Hepatocyte (in vitro differentiated cells): ENCODE measurements around the gene CTBP2. TPM values are rescaled to one million over a fixed set of nuclear protein-coding genes. Genes with fewer than 3 reads are reported as not detected.

Source experiments
- DNase-seq: peaks from one replicate; pipeline ENCODE4 v3.0.0-alpha.2; 2016; ENCODE audit warnings: low spot score
- H2AFZ ChIP-seq: fragments of 200-600 bp; sonication (generic); 2 replicates; pipeline ENCODE4 v1.6.0; 2016; ENCODE audit warnings: antibody characterized with exemption, mild to moderate bottlenecking
- H3K27ac ChIP-seq: fragments of 200-600 bp; sonication (generic); 2 replicates; pipeline ENCODE4 v1.5.1; 2016; ENCODE audit warnings: mild to moderate bottlenecking
- H3K27me3 ChIP-seq: fragments of 200-600 bp; sonication (generic); 2 replicates; pipeline ENCODE4 v1.6.1; 2016
- H3K36me3 ChIP-seq: fragments of 200-600 bp; sonication (generic); replicated peaks from 2 replicates; pipeline ENCODE4 v1.5.1; 2016; ENCODE audit warnings: low read depth; ENCODE audit not compliant: insufficient read depth
- H3K4me1 ChIP-seq: fragments of 200-600 bp; sonication (generic); 2 replicates; pipeline ENCODE4 v1.5.1; 2016; ENCODE audit warnings: mild to moderate bottlenecking, moderate library complexity; ENCODE audit not compliant: insufficient read depth
- H3K4me2 ChIP-seq: fragments of 200-600 bp; sonication (generic); 2 replicates; pipeline ENCODE4 v1.6.0; 2016
- H3K4me3 ChIP-seq: fragments of 200-600 bp; sonication (generic); 2 replicates; pipeline ENCODE4 v1.5.1; 2016; ENCODE audit warnings: mild to moderate bottlenecking
- H3K79me2 ChIP-seq: fragments of 200-600 bp; sonication (generic); 2 replicates; pipeline ENCODE4 v1.6.0; 2017; ENCODE audit warnings: mild to moderate bottlenecking
- H3K9me2 ChIP-seq: fragments of 200-600 bp; sonication (generic); replicated peaks from 2 replicates; pipeline ENCODE4 v1.6.0; 2017; ENCODE audit warnings: mild to moderate bottlenecking; ENCODE audit not compliant: insufficient read depth
- H3K9me3 ChIP-seq: fragments of 200-600 bp; sonication (generic); 2 replicates; pipeline ENCODE4 v1.5.1; 2016; ENCODE audit warnings: low read depth, mild to moderate bottlenecking
- H4K20me1 ChIP-seq: fragments of 200-600 bp; sonication (generic); 2 replicates; pipeline ENCODE4 v1.6.0; 2016; ENCODE audit warnings: mild to moderate bottlenecking; ENCODE audit not compliant: insufficient read depth, poor library complexity, severe bottlenecking
- EZH2 ChIP-seq: fragments of 200-600 bp; sonication (generic); IDR thresholded peaks from 2 replicates; pipeline ENCODE4 v1.6.1; 2016; ENCODE audit warnings: antibody characterized with exemption, mild to moderate bottlenecking, borderline replicate concordance
- EZH2phosphoT487 ChIP-seq: fragments of 200-600 bp; sonication (generic); IDR thresholded peaks from one replicate; pipeline ENCODE4 v1.6.1; 2018; ENCODE audit warnings: antibody characterized with exemption, mild to moderate bottlenecking, low read depth, moderate library complexity; ENCODE audit not compliant: unreplicated experiment, severe bottlenecking
- WGBS: methylation state at CpG from one replicate; pipeline ENCODE4 v1.1.6; 2016; ENCODE audit warnings: low lambda C conversion rate; ENCODE audit errors: missing lambda C conversion rate; 5-methylcytosine and 5-hydroxymethylcytosine counted together
- polyA plus RNA-seq: library from polyadenylated mRNA; unstranded; fragments of >200 nt; fragmentation: Nextera tagmentation; extraction: Ambion mirVana; gene quantifications from 2 replicates; pipeline ENCODE4 v1.2.1, GENCODE V29; 2016
- total RNA-seq: library from RNA; depleted of rRNA; stranded (reverse); fragments of >200 nt; gene quantifications from 2 replicates; pipeline ENCODE4 v1.2.3, GENCODE V29; 2014
- TF ChIP-seq, protein P1 (sequence below): fragments of 200-600 bp; sonication (generic); IDR thresholded peaks from 2 replicates; pipeline ENCODE4 v1.5.1; 2016; ENCODE audit warnings: antibody characterized with exemption, mild to moderate bottlenecking; ENCODE audit not compliant: poor library complexity

Gene CTBP2
- total and polyA plus RNA-seq, 2 experiments from 2014 or later, result 61.3 to 81.0 TPM

DNA sequence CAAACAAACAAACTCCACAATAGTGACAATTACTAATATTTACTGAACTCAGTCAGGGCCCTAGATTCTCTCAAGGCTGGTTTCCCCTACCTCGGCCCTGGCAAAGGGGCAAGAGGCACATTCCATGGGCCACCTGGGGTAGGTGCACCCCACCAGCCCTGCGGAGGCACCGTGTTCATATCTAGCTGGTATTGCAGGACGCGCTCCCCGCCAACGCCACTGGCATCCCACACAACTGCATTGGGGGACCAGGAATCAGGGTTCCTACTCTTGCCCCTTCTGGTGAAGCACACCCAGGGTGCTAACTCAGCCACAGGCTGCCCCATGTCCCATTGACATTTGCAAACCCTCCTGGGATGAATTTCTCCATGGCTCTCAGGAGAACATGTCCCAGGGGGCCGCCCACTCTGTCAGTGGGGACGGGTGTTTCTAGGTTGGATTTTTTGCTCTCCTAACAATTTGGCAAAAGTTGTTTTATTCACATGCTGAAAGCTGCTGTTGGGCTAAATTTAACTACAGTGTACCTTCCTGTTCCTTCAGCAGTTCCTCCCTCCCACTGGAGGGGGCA is 141.7 kb downstream of the CTBP2 start:
- DNase-seq, result no peak
- Histone ChIP-seq H3K9me2 (no peaks in the 10 kb centered on the region), H3K4me1 (peaks cover 7% of the 10 kb centered on the region), H3K27me3 (no peaks in the 10 kb centered on the region), H2AFZ (no peak overlapping the region), H4K20me1 (peaks cover 69% of the 10 kb centered on the region), H3K79me2 (peaks cover 99% of the 10 kb centered on the region), H3K27ac (no peak overlapping the region), H3K36me3 (no peaks in the 10 kb centered on the region), H3K4me2 (no peak overlapping the region), H3K9me3 (no peaks in the 10 kb centered on the region), H3K4me3 (no peak overlapping the region)
- WGBS, result 95% methylated on average over 9 of the region's 9 CpGs
- no peak for TF ChIP-seq EZH2phosphoT487
- TF ChIP-seq, protein P1, sequence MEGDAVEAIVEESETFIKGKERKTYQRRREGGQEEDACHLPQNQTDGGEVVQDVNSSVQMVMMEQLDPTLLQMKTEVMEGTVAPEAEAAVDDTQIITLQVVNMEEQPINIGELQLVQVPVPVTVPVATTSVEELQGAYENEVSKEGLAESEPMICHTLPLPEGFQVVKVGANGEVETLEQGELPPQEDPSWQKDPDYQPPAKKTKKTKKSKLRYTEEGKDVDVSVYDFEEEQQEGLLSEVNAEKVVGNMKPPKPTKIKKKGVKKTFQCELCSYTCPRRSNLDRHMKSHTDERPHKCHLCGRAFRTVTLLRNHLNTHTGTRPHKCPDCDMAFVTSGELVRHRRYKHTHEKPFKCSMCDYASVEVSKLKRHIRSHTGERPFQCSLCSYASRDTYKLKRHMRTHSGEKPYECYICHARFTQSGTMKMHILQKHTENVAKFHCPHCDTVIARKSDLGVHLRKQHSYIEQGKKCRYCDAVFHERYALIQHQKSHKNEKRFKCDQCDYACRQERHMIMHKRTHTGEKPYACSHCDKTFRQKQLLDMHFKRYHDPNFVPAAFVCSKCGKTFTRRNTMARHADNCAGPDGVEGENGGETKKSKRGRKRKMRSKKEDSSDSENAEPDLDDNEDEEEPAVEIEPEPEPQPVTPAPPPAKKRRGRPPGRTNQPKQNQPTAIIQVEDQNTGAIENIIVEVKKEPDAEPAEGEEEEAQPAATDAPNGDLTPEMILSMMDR, result no peak
- TF ChIP-seq EZH2, result no peak

DNA sequence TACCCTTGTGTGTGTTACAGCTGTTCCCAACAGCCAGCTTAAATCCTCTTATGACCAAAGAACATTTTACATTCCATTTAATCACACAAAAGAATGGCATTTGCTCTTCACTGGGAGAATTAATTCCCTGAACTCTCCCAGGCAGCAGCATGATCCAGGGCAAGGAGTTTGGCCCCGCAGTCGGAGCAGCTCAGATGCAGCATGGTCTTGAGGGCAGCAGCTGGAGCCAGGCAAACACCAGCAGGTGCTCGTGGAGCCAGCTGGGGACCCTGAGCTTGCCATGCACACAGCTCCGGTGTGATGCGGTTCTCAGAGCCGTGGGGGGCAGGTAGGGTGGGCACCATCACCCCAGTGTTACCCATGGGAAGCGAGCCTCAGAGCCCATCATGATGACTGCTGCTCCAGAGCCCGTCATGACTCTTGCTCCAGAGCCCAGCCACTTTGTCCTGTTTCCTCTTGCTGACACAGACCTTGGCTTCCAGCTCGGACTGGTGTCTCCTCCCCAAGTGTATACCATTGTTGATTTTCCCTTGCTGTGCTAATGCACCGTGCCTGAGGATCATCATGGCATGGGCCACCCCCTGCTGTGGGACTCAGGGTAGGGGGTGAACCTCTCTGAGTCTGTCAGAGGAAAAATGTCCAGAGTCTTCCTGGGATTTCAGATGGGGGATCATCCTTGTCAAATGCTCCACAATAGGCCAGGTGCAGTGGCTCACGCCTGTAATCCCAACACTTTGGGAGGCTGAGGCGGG is 142.6 kb downstream of the CTBP2 start:
- no peak overlapping the region for H3K4me3 ChIP-seq
- H3K9me3 ChIP-seq, result no peaks in the 10 kb centered on the region
- DNase-seq, result no peak
- no peak for TF ChIP-seq EZH2phosphoT487
- H3K36me3 ChIP-seq, result no peaks in the 10 kb centered on the region
- no peak overlapping the region for H2AFZ ChIP-seq
- no peaks in the 10 kb centered on the region for H3K27me3 ChIP-seq
- H4K20me1 ChIP-seq, result peaks cover 69% of the 10 kb centered on the region
- H3K9me2 ChIP-seq, result no peaks in the 10 kb centered on the region
- H3K4me2 ChIP-seq, result no peak overlapping the region
- no peaks in the 10 kb centered on the region for H3K4me1 ChIP-seq
- H3K79me2 ChIP-seq, result peaks cover 98% of the 10 kb centered on the region
- no peak overlapping the region for H3K27ac ChIP-seq
- 92% methylated on average over 12 of the region's 12 CpGs for WGBS

- DNase-seq, result no peak
- Histone ChIP-seq H3K27me3 (no peaks in the 10 kb centered on the region), H3K4me1 (no peaks in the 10 kb centered on the region), H3K4me3 (no peak overlapping the region), H3K79me2 (peaks cover 98% of the 10 kb centered on the region), H4K20me1 (peaks cover 61% of the 10 kb centered on the region), H3K27ac (no peak overlapping the region), H3K9me3 (no peaks in the 10 kb centered on the region), H3K4me2 (no peak overlapping the region), H3K36me3 (no peaks in the 10 kb centered on the region), H3K9me2 (no peaks in the 10 kb centered on the region), H2AFZ (no peak overlapping the region)
- TF ChIP-seq, protein P1, result no peak
- TF ChIP-seq EZH2 (no peak), EZH2phosphoT487 (no peak)
- WGBS, result 93% methylated on average over 14 of the region's 14 CpGs
Observed at GRCh38 chr10:125016611-125017202, 143.7 kb downstream of the CTBP2 start.

GRCh38 chr10:125016123-125016522 is 144.2 kb downstream of the CTBP2 start:
- H3K9me2 ChIP-seq, result no peaks in the 10 kb centered on the region
- peaks cover 98% of the 10 kb centered on the region for H3K79me2 ChIP-seq
- peaks cover 55% of the 10 kb centered on the region for H4K20me1 ChIP-seq
- WGBS, result 92% methylated on average over 10 of the region's 10 CpGs
- DNase-seq, result no peak
- H3K27ac ChIP-seq, result no peak overlapping the region
- TF ChIP-seq EZH2 (no peak), EZH2phosphoT487 (no peak)
- TF ChIP-seq, protein P1, result no peak
- no peak overlapping the region for H3K4me2 ChIP-seq
- no peak overlapping the region for H2AFZ ChIP-seq
- H3K36me3 ChIP-seq, result no peaks in the 10 kb centered on the region
- H3K9me3 ChIP-seq, result no peaks in the 10 kb centered on the region
- H3K27me3 ChIP-seq, result no peaks in the 10 kb centered on the region
- no peaks in the 10 kb centered on the region for H3K4me1 ChIP-seq
- H3K4me3 ChIP-seq, result no peak overlapping the region
